Prostate gland (tissue), 2 donors: ENCODE measurements around the gene SHQ1.

Source experiments
- CTCF ChIP-seq, 4 experiments: fragments of 200-600 bp in 2 of 4; fragments of 450-650 bp in 2 of 4; sonication (generic) in 2 of 4; IDR thresholded peaks; 1 replicate in 3 of 4; 2 replicates in 1 of 4; pipeline ENCODE4 v1.5.1; 2016 to 2019; ENCODE audit warnings: antibody characterized with exemption in 4 of 4, mild to moderate bottlenecking in 2 of 4, moderate library complexity in 2 of 4
- POLR2A ChIP-seq: fragments of 450-650 bp; IDR thresholded peaks from one replicate; pipeline ENCODE4 v1.6.1; 2016; ENCODE audit warnings: antibody characterized with exemption, mild to moderate bottlenecking
- POLR2AphosphoS5 ChIP-seq: sonication (generic); formaldehyde crosslinking; IDR thresholded peaks from one replicate; pipeline ENCODE4 v1.6.1; 2017; ENCODE audit warnings: antibody characterized with exemption

GRCh38 chr3:72816862-72817355 lies 31.3 kb downstream of the SHQ1 start:
- no peak for TF ChIP-seq CTCF (IDR thresholded peaks at IDR 0.05)
- no peak for TF ChIP-seq POLR2AphosphoS5
- TF ChIP-seq POLR2A, result no peak
